GM13977 (cell line): ENCODE data around the gene DIRAS1.

Experiments used
- DNase-seq: peaks from one replicate; pipeline ENCODE4 v3.0.0; 2012; ENCODE audit warnings: low spot score
- CTCF ChIP-seq: IDR thresholded peaks from 2 replicates; pipeline ENCODE4 v1.5.1; 2012; ENCODE audit warnings: mild to moderate bottlenecking, control low read depth; ENCODE audit not compliant: insufficient read depth; ENCODE audit errors: extremely low read depth, missing control alignments
- in situ Hi-C: fragments of 300-500 bp; cut with MboI; formaldehyde crosslinking; loops from one replicate; pipeline ENCODE4 v1.12.0; 2022; ENCODE audit warnings: low sequenced_read_pairs, low pct_unique_long_range_greater_than_20kb, mixed read lengths, inconsistent platforms; ENCODE audit not compliant: unreplicated experiment

DIRAS1 gene

GRCh38 chr19:2723345-2723715 lies 2.2 kb upstream of the DIRAS1 start:
- no peak for DNase-seq
- TF ChIP-seq CTCF, result no peak
- in situ Hi-C loops, result no loop called here

- in situ Hi-C loops, result no loop called here
- no peak for DNase-seq
- no peak for TF ChIP-seq CTCF
Measured at GRCh38 chr19:2722541-2723344, 1.6 kb upstream of the DIRAS1 start.

GRCh38 chr19:2721570-2722540 lies 683 bp upstream of the DIRAS1 start:
- no peak for DNase-seq
- TF ChIP-seq CTCF, result no peak
- in situ Hi-C loops, result no loop called here

- TF ChIP-seq CTCF, result no peak
- DNase-seq, result peak; percentile 45
- in situ Hi-C loops, result no loop called here
Measured at GRCh38 chr19:2719920-2720776, 1.0 kb downstream of the DIRAS1 start.

GRCh38 chr19:2719232-2719735 lies 1.9 kb downstream of the DIRAS1 start:
- no peak for TF ChIP-seq CTCF
- in situ Hi-C loops, result no loop called here
- DNase-seq, result no peak
